Gastrocnemius medialis (tissue), 4 donors: ENCODE measurements around the gene ABI3BP. TPM values are rescaled to one million over a fixed set of nuclear protein-coding genes. Genes with fewer than 3 reads are reported as not detected.
A peak's percentile ranks its signal among the peaks of the same experiment; 100 is the strongest.

ENCODE experiments used
- ATAC-seq, 2 donors: fragments of 150-250 bp; one replicate each; pipeline ENCODE4 v1.9.1; 2016
- DNase-seq, 2 donors: peaks; one replicate each; pipeline ENCODE4 v3.0.0-alpha.2; 2019
- H3K27ac ChIP-seq, 4 donors: fragments of 200-600 bp; sonication (generic); 1 replicate in 1 of 4; 2 replicates in 3 of 4; pipeline ENCODE4 v1.5.1; 2016 to 2018; ENCODE audit warnings: mild to moderate bottlenecking in 2 of 4, moderate library complexity in 1 of 4
- H3K27me3 ChIP-seq, 3 donors: fragments of 200-600 bp; sonication (generic) in 2 of 3; 1 replicate in 1 of 3; 2 replicates in 2 of 3; pipeline versions ENCODE4 v1.5.1 to v1.6.0; 2016 to 2019; ENCODE audit warnings: mild to moderate bottlenecking in 1 of 3, moderate library complexity in 1 of 3
- H3K36me3 ChIP-seq, 2 donors: fragments of 200-600 bp; sonication (generic) in 1 of 2; one replicate each; pipeline ENCODE4 v1.5.1; 2017 to 2018
- H3K4me1 ChIP-seq, 2 donors: fragments of 200-600 bp; sonication (generic) in 1 of 2; one replicate each; pipeline ENCODE4 v1.5.1; 2016 to 2017; ENCODE audit warnings: mild to moderate bottlenecking in 2 of 2
- H3K4me3 ChIP-seq, 4 donors: fragments of 200-600 bp; sonication (generic) in 3 of 4; 1 replicate in 1 of 4; 2 replicates in 3 of 4; pipeline ENCODE4 v1.5.1; 2016 to 2019; ENCODE audit warnings: mild to moderate bottlenecking in 2 of 4
- H3K9me3 ChIP-seq, 3 donors: fragments of 200-600 bp; sonication (generic) in 2 of 3; 1 replicate in 1 of 3; 2 replicates in 2 of 3; pipeline ENCODE4 v1.5.1; 2016 to 2019
- CTCF ChIP-seq, 5 experiments: fragments of 450-650 bp in 3 of 5; fragments of 200-600 bp in 2 of 5; sonication (generic) in 2 of 5; IDR thresholded peaks in 4 of 5; conservative IDR thresholded peaks in 1 of 5; 1 replicate in 4 of 5; 2 replicates in 1 of 5; pipeline ENCODE4 v1.5.1; 2016 to 2019; ENCODE audit warnings: antibody characterized with exemption in 5 of 5, mild to moderate bottlenecking in 3 of 5, moderate library complexity in 3 of 5
- POLR2A ChIP-seq, 2 donors: fragments of 450-650 bp; IDR thresholded peaks; one replicate each; pipeline ENCODE4 v1.6.1; 2017; ENCODE audit warnings: antibody characterized with exemption in 2 of 2, mild to moderate bottlenecking in 2 of 2, moderate library complexity in 2 of 2
- in situ Hi-C, 4 donors: fragments of 200-750 bp; cut with MboI; loops; one replicate each; pipeline versions ENCODE4 v1.15.0 to v1.8.0; 2017; ENCODE audit warnings: low sequenced_read_pairs in 4 of 4
- intact Hi-C: fragments of 100-400 bp; cut with DNase I; formaldehyde crosslinking; loops from one replicate; pipeline ENCODE4 v1.15.1; 2023; ENCODE audit warnings: low total_unique reads
- total RNA-seq, 4 donors: library from RNA; depleted of rRNA; stranded (reverse); fragments of >200 nt; gene quantifications; one replicate each; pipeline versions ENCODE4 v1.1.0 to v1.2.3, GENCODE V29; 2016

Gene ABI3BP
- total RNA-seq, 4 donors from 2014 or later: 15.3 to 21.8 (median 19.5) TPM

- no peaks in the 10 kb centered on the region for H3K4me1 ChIP-seq
- DNase-seq (no peak), ATAC-seq (no peak)
- H3K27ac ChIP-seq: no peak overlapping the region
- no peaks in the 10 kb centered on the region for H3K36me3 ChIP-seq
- in situ Hi-C loops (no loop called here), intact Hi-C loops (no loop called here)
- no peaks in the 10 kb centered on the region for H3K9me3 ChIP-seq
- H3K27me3 ChIP-seq: no peaks in the 10 kb centered on the region
- TF ChIP-seq POLR2A (IDR thresholded peaks at IDR 0.05) (no peak), CTCF (IDR thresholded peaks at IDR 0.05 in 4 of 5, conservative IDR thresholded peaks at IDR 0.05 in 1 of 5) (no peak)
- H3K4me3 ChIP-seq: no peak overlapping the region
These were observed 121.9 kb downstream of the ABI3BP start for GRCh38 chr3:100871306-100871705.

GRCh38 chr3:100869787-100870186 is 123.4 kb downstream of the ABI3BP start:
- TF ChIP-seq CTCF (IDR thresholded peaks at IDR 0.05 in 4 of 5, conservative IDR thresholded peaks at IDR 0.05 in 1 of 5): no peak
- TF ChIP-seq POLR2A (IDR thresholded peaks at IDR 0.05): no peak
- H3K27me3 ChIP-seq: no peaks in the 10 kb centered on the region
- H3K36me3 ChIP-seq: no peaks in the 10 kb centered on the region
- H3K9me3 ChIP-seq: no peaks in the 10 kb centered on the region
- DNase-seq (no peak), ATAC-seq (peak in 1 of 2 donors; percentile 47)
- in situ Hi-C loops: no loop called here
- no peak overlapping the region for H3K27ac ChIP-seq
- H3K4me1 ChIP-seq: no peaks in the 10 kb centered on the region
- intact Hi-C loops: no loop called here
- no peak overlapping the region for H3K4me3 ChIP-seq

- H3K9me3 ChIP-seq: no peaks in the 10 kb centered on the region
- H3K4me1 ChIP-seq: no peaks in the 10 kb centered on the region
- H3K27me3 ChIP-seq: no peaks in the 10 kb centered on the region
- intact Hi-C loops (no loop called here), in situ Hi-C loops (no loop called here)
- H3K4me3 ChIP-seq: no peak overlapping the region
- DNase-seq (no peak), ATAC-seq (no peak)
- no peak overlapping the region for H3K27ac ChIP-seq
- no peak for TF ChIP-seq CTCF (IDR thresholded peaks at IDR 0.05 in 4 of 5, conservative IDR thresholded peaks at IDR 0.05 in 1 of 5)
- TF ChIP-seq POLR2A (IDR thresholded peaks at IDR 0.05): no peak
- H3K36me3 ChIP-seq: no peaks in the 10 kb centered on the region
These were observed 124.3 kb downstream of the ABI3BP start for GRCh38 chr3:100868894-100869293.

- H3K4me1 ChIP-seq: no peaks in the 10 kb centered on the region
- no peaks in the 10 kb centered on the region for H3K9me3 ChIP-seq
- no peaks in the 10 kb centered on the region for H3K36me3 ChIP-seq
- H3K27ac ChIP-seq: no peak overlapping the region
- no peak overlapping the region for H3K4me3 ChIP-seq
- DNase-seq: no peak
- intact Hi-C loops (no loop called here), in situ Hi-C loops (no loop called here)
- no peak for TF ChIP-seq POLR2A (IDR thresholded peaks at IDR 0.05)
- TF ChIP-seq CTCF (IDR thresholded peaks at IDR 0.05 in 4 of 5, conservative IDR thresholded peaks at IDR 0.05 in 1 of 5): no peak
- no peak for ATAC-seq
- H3K27me3 ChIP-seq: no peaks in the 10 kb centered on the region
These were observed 125.1 kb downstream of the ABI3BP start for GRCh38 chr3:100868096-100868495.

GRCh38 chr3:100865442-100865841 is 127.8 kb downstream of the ABI3BP start:
- Histone ChIP-seq H3K36me3 (no peaks in the 10 kb centered on the region), H3K4me3 (no peak overlapping the region), H3K27ac (no peak overlapping the region), H3K4me1 (no peaks in the 10 kb centered on the region), H3K27me3 (no peaks in the 10 kb centered on the region), H3K9me3 (no peaks in the 10 kb centered on the region)
- intact Hi-C loops: no loop called here
- no peak for TF ChIP-seq POLR2A (IDR thresholded peaks at IDR 0.05)
- no peak for TF ChIP-seq CTCF (IDR thresholded peaks at IDR 0.05 in 4 of 5, conservative IDR thresholded peaks at IDR 0.05 in 1 of 5)
- ATAC-seq: no peak
- DNase-seq: no peak
- in situ Hi-C loops: no loop called here
